ENCODE data around the gene SEMA4D. TPM values are rescaled to one million over a fixed set of nuclear protein-coding genes. Genes with fewer than 3 reads are reported as not detected.

Gene SEMA4D
- total RNA-seq, 3 donors from 2014 or later: 20.9 to 26.9 (median 23.1) TPM

- H3K36me3 ChIP-seq (ENCODE audit: low read depth): peaks cover 6% of the 10 kb centered on the region
- DNase-seq (no peak), ATAC-seq (no peak)
- no peaks in the 10 kb centered on the region for H3K4me1 ChIP-seq (ENCODE audit: low read depth)
- no peak overlapping the region for H3K4me3 ChIP-seq
- intact Hi-C loops (cut with DNase I, micrococcal nuclease): no loop called here
- H3K9me3 ChIP-seq: no peaks in the 10 kb centered on the region
- TF ChIP-seq, protein P1, sequence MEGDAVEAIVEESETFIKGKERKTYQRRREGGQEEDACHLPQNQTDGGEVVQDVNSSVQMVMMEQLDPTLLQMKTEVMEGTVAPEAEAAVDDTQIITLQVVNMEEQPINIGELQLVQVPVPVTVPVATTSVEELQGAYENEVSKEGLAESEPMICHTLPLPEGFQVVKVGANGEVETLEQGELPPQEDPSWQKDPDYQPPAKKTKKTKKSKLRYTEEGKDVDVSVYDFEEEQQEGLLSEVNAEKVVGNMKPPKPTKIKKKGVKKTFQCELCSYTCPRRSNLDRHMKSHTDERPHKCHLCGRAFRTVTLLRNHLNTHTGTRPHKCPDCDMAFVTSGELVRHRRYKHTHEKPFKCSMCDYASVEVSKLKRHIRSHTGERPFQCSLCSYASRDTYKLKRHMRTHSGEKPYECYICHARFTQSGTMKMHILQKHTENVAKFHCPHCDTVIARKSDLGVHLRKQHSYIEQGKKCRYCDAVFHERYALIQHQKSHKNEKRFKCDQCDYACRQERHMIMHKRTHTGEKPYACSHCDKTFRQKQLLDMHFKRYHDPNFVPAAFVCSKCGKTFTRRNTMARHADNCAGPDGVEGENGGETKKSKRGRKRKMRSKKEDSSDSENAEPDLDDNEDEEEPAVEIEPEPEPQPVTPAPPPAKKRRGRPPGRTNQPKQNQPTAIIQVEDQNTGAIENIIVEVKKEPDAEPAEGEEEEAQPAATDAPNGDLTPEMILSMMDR (IDR thresholded peaks at IDR 0.05): no peak
Observed at GRCh38 chr9:89360465-89360864, 137.4 kb downstream of the SEMA4D start.

DNA sequence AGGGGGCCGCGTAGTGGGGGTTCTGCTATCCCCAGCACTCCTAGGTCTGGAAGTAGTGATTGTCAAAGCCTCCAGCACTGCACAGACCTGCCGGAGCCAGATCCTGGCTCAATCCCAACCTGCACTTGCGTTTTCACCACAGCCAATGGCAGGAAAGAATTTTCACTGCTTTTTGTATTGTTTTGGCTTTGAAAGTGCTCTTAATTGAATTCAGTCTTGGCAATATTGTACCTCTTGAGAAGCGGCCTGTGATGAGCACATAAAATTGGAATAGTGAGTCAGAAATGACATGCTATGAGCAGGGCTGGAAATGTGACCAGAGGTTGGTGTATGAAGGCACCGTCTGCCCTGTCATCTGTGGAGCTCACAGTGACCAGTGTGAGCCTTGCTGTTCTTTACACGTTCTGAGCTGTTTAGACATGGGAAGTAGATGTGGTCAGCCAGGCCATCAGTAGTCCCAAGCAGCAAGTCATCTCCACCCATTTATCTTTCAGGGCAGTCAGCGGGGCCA lies 138.1 kb downstream of the SEMA4D start:
- TF ChIP-seq, protein P1 (IDR thresholded peaks at IDR 0.05): no peak
- intact Hi-C loops (cut with DNase I, micrococcal nuclease): no loop called here
- peaks cover 6% of the 10 kb centered on the region for H3K36me3 ChIP-seq (ENCODE audit: low read depth)
- no peaks in the 10 kb centered on the region for H3K9me3 ChIP-seq
- H3K4me3 ChIP-seq: no peak overlapping the region
- DNase-seq (no peak), ATAC-seq (no peak)
- no peaks in the 10 kb centered on the region for H3K4me1 ChIP-seq (ENCODE audit: low read depth)

DNA sequence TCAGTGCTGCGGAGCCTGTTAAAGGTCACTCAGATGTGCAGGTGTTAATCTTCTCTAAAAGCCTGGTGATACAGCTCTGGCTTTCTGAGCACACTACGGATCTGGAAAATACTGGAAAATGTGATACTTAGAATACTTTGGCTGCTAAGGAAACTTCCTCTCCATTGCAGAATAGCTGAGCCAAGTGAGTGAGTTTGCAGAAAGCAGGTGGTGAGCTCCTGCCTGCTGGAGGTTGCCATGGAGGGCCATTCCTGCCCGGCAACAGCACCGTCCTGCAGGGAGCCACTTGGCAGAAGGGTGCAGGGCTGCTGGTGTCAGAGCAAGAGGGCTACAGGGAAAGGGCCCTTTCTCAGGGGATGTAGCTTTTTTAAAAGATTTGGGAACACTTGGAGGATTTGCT lies 138.9 kb downstream of the SEMA4D start:
- Histone ChIP-seq H3K4me3 (no peak overlapping the region), H3K9me3 (no peaks in the 10 kb centered on the region), H3K4me1 (ENCODE audit: low read depth) (no peaks in the 10 kb centered on the region), H3K36me3 (ENCODE audit: low read depth) (peaks cover 6% of the 10 kb centered on the region)
- TF ChIP-seq, protein P1 (IDR thresholded peaks at IDR 0.05): no peak
- DNase-seq: no peak
- intact Hi-C loops (cut with DNase I, micrococcal nuclease): no loop called here
- no peak for ATAC-seq

- Histone ChIP-seq H3K36me3 (ENCODE audit: low read depth) (peaks cover 6% of the 10 kb centered on the region), H3K9me3 (no peaks in the 10 kb centered on the region), H3K4me1 (ENCODE audit: low read depth) (no peaks in the 10 kb centered on the region), H3K4me3 (no peak overlapping the region)
- no peak for ATAC-seq
- TF ChIP-seq, protein P1 (IDR thresholded peaks at IDR 0.05): no peak
- intact Hi-C loops (cut with DNase I, micrococcal nuclease): no loop called here
- DNase-seq: no peak
Observed at GRCh38 chr9:89358376-89358916, 139.5 kb downstream of the SEMA4D start.

GRCh38 chr9:89357331-89358197 lies 140.3 kb downstream of the SEMA4D start:
- Histone ChIP-seq H3K4me3 (no peak overlapping the region), H3K36me3 (ENCODE audit: low read depth) (peaks cover 6% of the 10 kb centered on the region), H3K4me1 (ENCODE audit: low read depth) (no peaks in the 10 kb centered on the region), H3K9me3 (no peaks in the 10 kb centered on the region)
- TF ChIP-seq, protein P1 (IDR thresholded peaks at IDR 0.05): no peak
- ATAC-seq (no peak), DNase-seq (no peak)
- intact Hi-C loops (cut with DNase I, micrococcal nuclease): no loop called here

Measured in mucosa of descending colon (tissue), 3 donors.